ENCODE results near the gene LRP11.
"Not testable (repeated sequence)": the region's sequence is repeated elsewhere in the genome, so short reads cannot be mapped to it uniquely, and the experiment has no call there.

The LRP11 gene

DNA sequence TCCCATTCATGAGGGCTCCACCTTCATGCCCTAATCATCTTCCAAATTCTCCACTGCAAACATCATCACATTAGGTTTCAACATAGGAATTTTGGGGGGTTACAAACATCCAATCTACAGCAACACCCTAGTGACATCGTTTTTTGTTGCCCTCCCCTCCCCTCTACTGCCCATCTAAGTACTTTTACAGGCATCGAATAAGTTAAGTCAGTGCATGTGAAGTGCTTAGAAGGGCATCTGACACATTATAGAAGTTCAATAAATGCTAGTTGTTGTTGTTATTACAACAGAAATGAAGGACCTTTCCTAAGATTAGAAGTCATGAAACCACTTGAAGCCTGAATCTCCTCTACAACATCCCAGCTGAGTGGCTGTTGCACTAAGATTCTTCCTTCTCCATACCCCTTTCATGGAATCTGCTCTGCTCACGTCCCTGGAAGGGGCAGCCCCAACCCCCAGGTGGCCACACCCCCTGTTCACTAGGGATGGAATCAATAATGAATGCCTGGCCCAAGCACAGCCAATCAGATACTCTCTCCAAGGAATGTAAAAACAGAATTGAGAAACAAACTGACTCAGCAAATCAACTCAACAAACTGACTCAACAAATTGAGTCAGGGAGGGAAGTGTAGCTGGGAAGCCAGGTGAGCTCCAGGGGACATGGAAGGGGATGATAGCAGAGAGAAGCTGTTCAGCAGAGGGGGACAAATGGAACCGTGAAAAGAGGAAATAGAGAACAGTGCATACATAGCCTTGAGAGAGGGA lies 3.9 kb upstream of the LRP11 start:
- DNase-seq = no peak

DNA sequence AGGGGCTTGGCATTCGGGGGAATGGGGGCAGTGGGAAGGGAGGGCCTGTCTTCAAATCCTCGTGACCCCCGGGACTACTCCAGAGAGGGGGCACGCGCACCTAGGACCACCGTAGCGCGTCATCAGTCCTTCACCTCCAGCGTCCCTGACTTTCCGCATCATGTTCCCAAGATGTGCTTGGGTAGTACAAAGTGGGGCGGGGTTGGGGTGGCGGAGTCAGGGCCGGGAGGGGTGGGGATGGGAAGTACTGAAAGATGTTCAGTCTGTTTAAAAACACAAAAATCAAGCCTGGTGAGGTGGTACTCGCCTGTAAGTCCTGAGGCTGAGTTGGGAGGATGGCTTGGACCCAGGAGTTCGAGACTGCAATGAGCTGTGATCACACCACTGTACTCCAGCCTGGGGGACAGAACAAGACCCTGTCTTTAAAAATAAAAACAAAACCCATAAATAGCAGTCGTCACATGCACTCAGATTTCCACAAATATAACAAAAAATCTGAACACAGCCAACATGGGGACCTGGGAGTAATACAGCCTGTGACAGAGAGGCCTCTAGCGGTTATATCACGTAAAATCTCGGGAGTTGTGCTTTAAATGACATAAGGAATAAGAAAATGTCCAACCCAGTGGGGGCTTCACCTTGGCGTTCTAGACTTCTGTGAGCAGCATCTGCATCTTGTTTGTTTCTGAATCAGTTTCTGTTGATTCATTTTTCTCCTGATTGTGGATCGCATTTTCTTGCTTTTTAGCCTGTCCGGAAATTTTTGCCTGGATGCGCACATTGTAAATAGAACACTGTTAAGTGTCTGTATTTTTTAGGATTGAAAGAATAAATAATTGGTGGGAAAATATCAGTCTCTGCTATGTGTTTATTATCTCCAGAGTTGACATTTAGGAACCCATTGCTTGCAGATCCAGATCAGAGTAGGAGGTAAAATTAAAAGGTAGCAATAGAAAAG lies 698 bp upstream of the LRP11 start:
- peak; percentile 45 for DNase-seq

GRCh38 chr6:149862922-149863697 lies 1.0 kb downstream of the LRP11 start:
- no peak for DNase-seq

DNA sequence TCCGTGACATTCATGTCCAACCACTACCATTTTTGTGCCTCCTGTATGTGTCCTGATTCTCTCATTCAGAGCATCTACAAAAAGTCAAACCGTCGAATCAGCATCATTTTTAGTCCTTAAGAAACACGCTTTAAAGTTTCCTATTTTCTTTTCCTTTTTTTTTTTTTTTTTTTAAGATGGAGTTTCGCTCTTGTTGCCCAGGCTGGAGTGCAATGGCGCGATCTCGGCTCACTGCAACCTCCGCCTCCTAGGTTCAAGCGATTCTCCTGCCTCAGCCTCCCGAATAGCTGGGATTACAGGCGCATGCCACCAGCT lies 1.8 kb downstream of the LRP11 start:
- not testable (repeated sequence) for DNase-seq

DNA sequence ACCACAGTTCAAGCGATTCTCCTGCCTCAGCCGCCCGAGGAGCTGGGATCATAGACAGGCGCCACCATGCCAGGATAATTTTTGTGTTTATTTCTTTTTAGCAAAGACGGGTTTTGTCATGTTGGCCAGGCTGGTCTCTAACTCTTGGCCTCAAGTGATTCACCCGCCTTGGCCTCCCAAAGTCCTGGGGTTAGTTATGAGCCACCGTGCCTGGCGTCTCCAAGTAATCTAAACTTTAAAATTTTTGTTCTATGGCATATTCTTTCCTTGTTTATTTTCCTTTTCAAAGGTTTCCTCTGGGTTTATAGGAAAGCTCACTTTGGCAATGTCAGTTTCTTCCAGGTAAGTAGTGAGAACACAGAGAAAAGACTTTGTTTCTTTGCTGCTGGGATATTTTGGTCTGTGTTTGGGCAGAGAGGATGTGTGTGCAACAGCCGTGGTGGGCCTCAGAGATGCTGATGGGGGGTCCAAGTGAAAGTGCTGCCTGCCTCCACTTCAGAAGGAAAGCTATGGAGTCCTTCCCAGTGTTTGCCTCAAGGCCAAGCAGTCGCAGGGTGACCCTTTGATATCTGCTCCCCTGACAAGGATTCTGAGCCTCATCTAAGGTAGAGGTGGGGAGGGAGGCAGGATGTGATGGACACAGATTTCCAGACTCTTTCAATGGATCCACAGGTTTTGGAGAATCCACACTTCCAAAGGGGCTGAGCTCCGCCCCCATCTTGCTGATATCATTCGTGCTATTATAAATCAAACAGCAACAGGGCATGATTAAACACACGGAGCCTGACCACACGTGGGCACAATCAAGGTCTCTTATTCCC lies 2.3 kb downstream of the LRP11 start:
- DNase-seq = no peak

- DNase-seq = no peak
Measured at GRCh38 chr6:149860834-149861602, 3.1 kb downstream of the LRP11 start.

GRCh38 chr6:149860513-149860833 lies 3.7 kb downstream of the LRP11 start:
- no peak for DNase-seq

GRCh38 chr6:149859938-149860337 lies 4.2 kb downstream of the LRP11 start:
- no peak for DNase-seq

- DNase-seq = peak; percentile 59
Measured at GRCh38 chr6:149859368-149859767, 4.8 kb downstream of the LRP11 start.

- no peak for DNase-seq
Measured at GRCh38 chr6:149857541-149857940, 6.6 kb downstream of the LRP11 start.

DNA sequence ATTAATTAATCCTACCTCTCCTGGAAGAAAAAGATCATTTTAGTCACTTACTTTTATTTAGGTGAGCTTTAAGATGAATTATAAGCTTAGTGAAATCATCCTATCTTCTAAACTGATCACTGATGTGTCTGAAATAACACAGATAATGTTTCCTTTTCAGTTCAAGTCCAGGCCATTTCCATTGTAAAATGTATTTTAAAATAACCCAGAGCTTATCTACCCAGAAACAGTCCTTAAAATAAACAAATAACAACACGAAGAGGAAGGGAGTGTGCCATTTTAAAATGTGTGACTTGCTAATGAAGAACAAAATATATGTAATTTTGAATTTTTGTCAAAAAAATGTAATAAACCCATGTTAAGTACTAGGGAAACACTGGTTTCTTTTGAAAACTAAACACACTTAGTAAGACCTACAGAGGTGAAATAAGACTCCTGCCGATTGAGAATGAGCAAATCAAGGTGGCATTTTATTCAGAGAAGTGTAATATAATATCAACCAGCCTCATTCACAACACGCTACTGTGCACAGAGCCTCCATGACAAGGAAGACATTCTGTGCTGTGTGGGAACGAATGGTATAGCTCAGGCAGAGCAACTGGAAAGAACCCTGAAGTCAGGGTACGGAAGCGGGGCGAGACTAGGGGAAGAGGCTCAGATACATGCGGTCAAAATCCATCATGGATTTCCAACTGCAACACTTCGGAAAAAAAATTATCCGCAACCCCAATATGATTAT lies 7.7 kb downstream of the LRP11 start:
- DNase-seq = no peak

DNA sequence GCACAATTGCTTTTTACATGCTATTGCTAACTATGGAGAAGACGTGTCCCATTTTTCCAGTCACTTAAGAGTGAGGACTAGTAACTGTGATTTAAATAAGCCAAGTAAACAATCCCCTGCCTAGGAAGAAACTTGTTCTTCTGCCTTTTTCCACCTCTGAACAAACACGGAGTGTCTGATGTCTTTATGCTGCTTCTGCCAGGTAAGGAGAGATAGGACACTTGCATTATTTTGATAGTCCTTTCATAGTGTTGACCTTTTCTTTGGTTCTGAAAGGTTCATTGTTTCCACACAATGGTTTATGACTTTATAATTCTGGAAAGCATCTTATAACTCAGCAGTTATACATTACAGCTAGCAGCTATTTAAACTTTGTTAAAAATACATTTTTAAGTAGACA lies 8.4 kb downstream of the LRP11 start:
- no peak for DNase-seq

DNA sequence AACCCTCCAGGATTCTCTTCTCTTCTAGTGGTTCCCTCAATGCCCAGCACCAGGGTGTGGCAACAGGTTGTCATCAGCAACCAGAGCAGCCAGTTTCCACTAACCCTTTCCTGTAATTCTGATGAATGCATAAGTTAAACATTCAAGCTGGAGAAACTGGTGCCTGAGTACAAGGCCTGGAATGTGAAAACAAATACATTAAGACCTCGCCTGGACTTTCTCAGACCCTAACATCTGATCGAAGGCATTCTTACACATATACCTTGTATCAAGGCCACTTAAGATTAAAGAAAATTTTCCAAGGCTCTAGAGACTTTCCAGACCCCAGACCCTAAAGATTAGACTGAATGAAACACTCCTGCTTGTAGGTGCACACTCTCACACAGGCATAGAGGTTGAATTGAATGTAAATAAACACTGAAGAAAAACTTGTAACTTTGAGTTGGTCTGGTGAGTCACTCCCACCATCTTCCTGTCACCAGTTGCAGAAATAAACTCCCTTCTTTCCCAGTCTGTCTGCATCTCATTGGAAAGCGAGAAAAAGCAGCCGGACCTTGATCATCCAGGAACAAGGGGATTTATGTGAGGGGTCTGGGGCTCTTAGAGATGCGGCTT lies 9.0 kb downstream of the LRP11 start:
- no peak for DNase-seq

GRCh38 chr6:149854532-149854931 lies 9.6 kb downstream of the LRP11 start:
- no peak for DNase-seq

DNA sequence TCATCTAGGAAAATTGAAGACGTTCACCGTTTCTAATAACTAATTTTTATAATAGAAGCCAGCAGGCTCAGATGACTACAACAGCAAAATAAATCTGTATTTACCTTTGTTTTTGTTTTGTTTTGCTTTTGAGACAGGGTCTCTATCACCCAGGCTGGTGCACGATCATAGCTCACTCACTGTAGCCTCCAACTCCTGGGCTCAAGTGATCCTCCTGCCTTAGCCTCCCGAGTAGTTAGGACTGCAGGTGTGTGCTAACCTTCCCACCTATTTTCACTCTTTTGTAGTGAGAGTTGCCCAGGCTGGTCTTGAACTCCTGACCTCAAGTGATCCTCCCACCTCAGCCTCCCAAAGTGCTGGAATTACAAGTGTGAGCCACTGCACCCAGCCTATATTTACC lies 10.1 kb downstream of the LRP11 start:
- DNase-seq = not testable (repeated sequence)

GRCh38 chr6:149852881-149853280 lies 11.3 kb downstream of the LRP11 start:
- no peak for DNase-seq

GRCh38 chr6:149852180-149852579 lies 12.0 kb downstream of the LRP11 start:
- no peak for DNase-seq

GRCh38 chr6:149851461-149852110 lies 12.6 kb downstream of the LRP11 start:
- no peak for DNase-seq

DNA sequence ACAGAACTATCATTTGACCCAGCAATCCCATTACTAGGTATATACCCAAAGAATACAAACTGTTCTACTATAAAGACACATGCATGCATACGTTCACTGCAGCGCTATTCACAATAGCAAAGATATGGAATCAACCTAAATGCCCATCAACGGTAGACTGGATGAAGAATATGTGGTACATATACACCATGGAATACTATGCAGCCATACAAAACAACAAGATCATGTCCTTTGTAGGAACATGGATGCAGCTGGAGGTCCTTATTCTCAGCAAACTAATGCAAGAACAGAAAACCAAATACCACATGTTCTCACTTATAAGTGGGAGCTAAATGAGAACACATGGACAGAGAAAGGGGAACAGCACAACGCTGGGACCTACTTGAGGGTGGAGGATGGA lies 15.8 kb downstream of the LRP11 start:
- not testable (repeated sequence) for DNase-seq

DNA sequence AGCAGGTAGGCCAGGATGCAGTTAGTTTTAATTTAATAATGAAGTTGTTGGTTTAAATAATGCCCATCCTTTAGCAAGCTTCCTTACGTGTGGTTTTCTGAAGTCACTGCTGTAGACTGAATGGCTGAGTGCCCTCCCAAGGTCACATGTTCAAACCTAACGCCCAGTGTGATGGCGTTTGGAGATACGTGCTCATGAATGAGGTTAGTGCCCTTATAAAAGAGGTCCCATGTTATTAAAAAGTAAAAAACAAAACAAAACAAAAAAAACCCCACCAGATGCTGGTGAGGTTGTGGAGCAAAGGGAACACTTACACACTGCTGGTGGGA lies 16.3 kb downstream of the LRP11 start:
- no peak for DNase-seq
